Fibroblast of villous mesenchyme (primary cell): Measurements from ENCODE around the gene SSPN. TPM values are rescaled to one million over a fixed set of nuclear protein-coding genes. Genes with fewer than 3 reads are reported as not detected.

Experiments
- DNase-seq: peaks from one replicate; pipeline ENCODE4 v3.0.0-alpha.2; 2010; ENCODE audit warnings: low read depth
- H3K4me3 ChIP-seq: 2 replicates; pipeline ENCODE4 v1.5.1; 2011; ENCODE audit warnings: low read depth, mild to moderate bottlenecking, low read length
- total RNA-seq: library from RNA; depleted of rRNA; stranded (reverse); fragments of >200 nt; gene quantifications from 2 replicates; pipeline ENCODE4 v1.2.3, GENCODE V29; 2012
- TF ChIP-seq, protein P1 (sequence below): IDR thresholded peaks from 2 replicates; pipeline ENCODE4 v1.5.1; 2012; ENCODE audit warnings: low read depth, mild to moderate bottlenecking, low read length; ENCODE audit not compliant: insufficient read depth

SSPN gene
- total RNA-seq, 1 donor, result 22.0 TPM

DNA sequence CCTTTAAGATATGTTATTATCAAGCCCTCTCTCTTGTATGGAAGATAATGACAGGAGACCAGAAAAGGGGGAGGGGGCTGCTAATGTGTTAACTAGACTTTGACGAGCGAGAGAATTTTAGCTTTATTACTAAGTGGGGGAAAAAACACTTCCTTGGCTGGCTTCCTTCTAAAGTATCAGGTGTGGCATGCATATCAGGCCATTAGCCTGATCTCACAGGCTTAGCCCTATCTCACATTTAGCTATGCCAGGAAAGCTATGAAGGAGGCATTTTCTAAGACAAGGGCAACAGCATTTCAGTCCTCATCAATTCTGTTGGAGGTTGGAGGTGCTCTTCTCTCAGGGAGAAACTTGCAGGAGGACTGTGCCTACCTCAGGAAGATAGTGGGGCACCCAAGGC is 9.9 kb downstream of the SSPN start:
- DNase-seq, result no peak
- no peak overlapping the region for H3K4me3 ChIP-seq
- TF ChIP-seq, protein P1, sequence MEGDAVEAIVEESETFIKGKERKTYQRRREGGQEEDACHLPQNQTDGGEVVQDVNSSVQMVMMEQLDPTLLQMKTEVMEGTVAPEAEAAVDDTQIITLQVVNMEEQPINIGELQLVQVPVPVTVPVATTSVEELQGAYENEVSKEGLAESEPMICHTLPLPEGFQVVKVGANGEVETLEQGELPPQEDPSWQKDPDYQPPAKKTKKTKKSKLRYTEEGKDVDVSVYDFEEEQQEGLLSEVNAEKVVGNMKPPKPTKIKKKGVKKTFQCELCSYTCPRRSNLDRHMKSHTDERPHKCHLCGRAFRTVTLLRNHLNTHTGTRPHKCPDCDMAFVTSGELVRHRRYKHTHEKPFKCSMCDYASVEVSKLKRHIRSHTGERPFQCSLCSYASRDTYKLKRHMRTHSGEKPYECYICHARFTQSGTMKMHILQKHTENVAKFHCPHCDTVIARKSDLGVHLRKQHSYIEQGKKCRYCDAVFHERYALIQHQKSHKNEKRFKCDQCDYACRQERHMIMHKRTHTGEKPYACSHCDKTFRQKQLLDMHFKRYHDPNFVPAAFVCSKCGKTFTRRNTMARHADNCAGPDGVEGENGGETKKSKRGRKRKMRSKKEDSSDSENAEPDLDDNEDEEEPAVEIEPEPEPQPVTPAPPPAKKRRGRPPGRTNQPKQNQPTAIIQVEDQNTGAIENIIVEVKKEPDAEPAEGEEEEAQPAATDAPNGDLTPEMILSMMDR, result no peak

GRCh38 chr12:26205941-26206340 is 10.6 kb downstream of the SSPN start:
- no peak for DNase-seq
- TF ChIP-seq, protein P1, result no peak
- no peak overlapping the region for H3K4me3 ChIP-seq

DNA sequence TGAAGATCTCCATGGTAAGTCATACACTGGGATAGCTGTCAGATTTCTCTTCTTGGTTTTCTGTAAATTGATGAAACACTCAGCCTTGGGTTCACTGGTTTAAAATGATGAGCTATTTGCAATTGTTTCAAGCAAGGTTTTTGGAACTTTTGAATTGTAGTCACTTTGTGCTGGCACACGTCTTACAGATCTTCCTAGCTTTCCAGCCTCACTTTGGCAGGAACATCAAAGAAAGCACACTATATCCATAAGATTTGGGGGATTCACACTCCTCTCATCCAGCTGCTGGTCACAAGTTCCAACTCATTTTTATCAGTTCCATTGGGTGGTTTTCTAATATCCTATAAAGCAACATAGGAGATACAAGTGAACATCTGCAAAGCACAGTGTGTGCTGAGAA is 16.0 kb downstream of the SSPN start:
- DNase-seq, result no peak
- no peak overlapping the region for H3K4me3 ChIP-seq
- TF ChIP-seq, protein P1, result no peak

- DNase-seq, result no peak
- H3K4me3 ChIP-seq, result no peak overlapping the region
- TF ChIP-seq, protein P1, result no peak
Observed at GRCh38 chr12:26212396-26212795, 17.0 kb downstream of the SSPN start.

DNA sequence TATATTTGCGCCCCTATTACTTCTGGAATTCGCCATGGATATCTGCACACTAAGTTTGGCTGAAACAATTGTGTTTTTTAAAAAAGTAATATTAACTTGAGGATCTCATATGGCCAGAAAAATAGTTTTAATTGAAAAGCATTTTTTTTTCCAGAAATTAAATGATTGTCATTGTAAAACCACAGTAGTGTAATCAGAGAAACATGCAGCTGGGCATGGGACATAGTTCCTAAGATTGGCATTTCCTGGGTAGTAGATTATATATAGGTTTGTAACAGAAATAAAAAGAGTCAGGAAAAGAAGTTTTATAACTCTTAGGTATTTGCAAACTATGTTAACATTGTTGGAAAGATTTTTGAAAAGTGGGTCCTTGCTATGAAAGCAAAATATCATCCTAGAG is 17.6 kb downstream of the SSPN start:
- no peak overlapping the region for H3K4me3 ChIP-seq
- TF ChIP-seq, protein P1, result no peak

DNA sequence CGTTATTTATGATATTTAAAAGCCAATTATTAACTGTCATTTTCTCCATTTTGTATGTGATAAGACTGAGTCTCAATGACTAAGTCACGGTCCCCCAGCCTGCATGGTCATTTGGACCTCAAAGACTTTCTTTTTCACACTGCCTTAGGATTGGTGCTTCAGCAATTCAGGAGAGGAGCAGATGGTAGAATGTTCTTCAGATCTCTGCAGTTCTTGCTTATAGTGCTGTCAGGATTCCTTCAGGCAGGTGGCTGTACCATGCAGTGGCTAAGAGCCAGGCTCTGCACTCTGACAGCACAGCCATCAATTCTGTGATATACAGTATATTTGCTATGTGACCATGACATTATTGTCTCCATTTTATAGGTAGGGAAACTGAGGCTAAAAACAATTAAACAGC is 18.7 kb downstream of the SSPN start:
- TF ChIP-seq, protein P1, result no peak
- no peak overlapping the region for H3K4me3 ChIP-seq
- no peak for DNase-seq

More for the DNA sequence above, 17.6 kb downstream of the SSPN start:
- no peak for DNase-seq

DNA sequence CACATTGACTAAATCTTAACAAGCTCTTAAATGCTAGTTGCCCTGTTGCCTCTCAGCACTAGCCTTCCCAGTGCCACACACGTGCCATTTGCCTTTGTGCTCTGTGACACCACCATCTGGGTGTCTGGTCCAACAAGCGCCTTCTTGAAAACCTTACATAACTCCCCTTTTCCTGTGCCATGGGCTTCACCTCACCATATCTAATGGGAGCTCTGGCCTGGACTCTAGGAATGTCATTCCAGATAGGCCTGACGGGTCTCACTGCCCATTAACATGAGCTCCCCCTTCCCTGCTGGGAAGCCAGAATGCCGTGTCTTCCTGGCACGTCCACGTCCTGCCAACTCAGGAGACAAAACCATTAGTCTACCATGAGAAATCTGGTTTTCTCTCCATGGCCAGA is 24.4 kb downstream of the SSPN start:
- no peak overlapping the region for H3K4me3 ChIP-seq
- DNase-seq, result no peak
- TF ChIP-seq, protein P1, result no peak
